Esophagus (tissue), 2 donors: ENCODE data around the gene CHRNB2. TPM values are rescaled to one million over a fixed set of nuclear protein-coding genes. Genes with fewer than 3 reads are reported as not detected.

Experiments used
- H3K27ac ChIP-seq, 2 donors: one replicate each; pipeline ENCODE4 v1.5.1; 2013; ENCODE audit warnings: low read depth in 2 of 2, mild to moderate bottlenecking in 2 of 2, inconsistent platforms in 1 of 2, low read length in 1 of 2, moderate library complexity in 1 of 2
- H3K27me3 ChIP-seq, 2 donors: one replicate each; pipeline ENCODE4 v1.6.1; 2013; ENCODE audit warnings: low read length in 2 of 2, control low read depth in 1 of 2, mild to moderate bottlenecking in 1 of 2; ENCODE audit not compliant: insufficient read depth in 2 of 2, control insufficient read depth in 1 of 2
- H3K36me3 ChIP-seq, 2 donors: one replicate each; pipeline ENCODE4 v1.6.1; 2013; ENCODE audit warnings: low read length in 1 of 2; ENCODE audit not compliant: control insufficient read depth in 2 of 2, insufficient read depth in 2 of 2
- H3K4me1 ChIP-seq, 2 donors: one replicate each; pipeline ENCODE4 v1.6.1; 2013; ENCODE audit warnings: low read length in 1 of 2; ENCODE audit not compliant: control insufficient read depth in 2 of 2, insufficient read depth in 2 of 2
- H3K4me3 ChIP-seq, 2 donors: one replicate each; pipeline ENCODE4 v1.5.1; 2013; ENCODE audit warnings: low read length in 2 of 2, mild to moderate bottlenecking in 2 of 2, low read depth in 1 of 2, moderate library complexity in 1 of 2
- H3K9me3 ChIP-seq, 2 donors: one replicate each; pipeline ENCODE4 v1.6.1; 2013; ENCODE audit warnings: mild to moderate bottlenecking in 2 of 2, low read depth in 1 of 2, low read length in 1 of 2, moderate library complexity in 1 of 2; ENCODE audit not compliant: control insufficient read depth in 2 of 2, insufficient read depth in 1 of 2
- WGBS, 2 donors: extraction: QIAGEN DNeasy Blood & Tissue Kit; methylation state at CpG; one replicate each; pipeline ENCODE4 v1.1.7; 2013; 5-methylcytosine and 5-hydroxymethylcytosine counted together
- polyA plus RNA-seq, 2 donors: library from polyadenylated mRNA; stranded (reverse); fragments of 200-250 nt; gene quantifications; one replicate each; pipeline ENCODE4 v1.2.3, GENCODE V29; 2013
- donor health status: healthy with polysubstance abuse.
- donor health status: Bipolar disorder and iron deficiency.

CHRNB2 gene
- polyA plus RNA-seq, 2 donors: 0.11 to 0.18 TPM

DNA sequence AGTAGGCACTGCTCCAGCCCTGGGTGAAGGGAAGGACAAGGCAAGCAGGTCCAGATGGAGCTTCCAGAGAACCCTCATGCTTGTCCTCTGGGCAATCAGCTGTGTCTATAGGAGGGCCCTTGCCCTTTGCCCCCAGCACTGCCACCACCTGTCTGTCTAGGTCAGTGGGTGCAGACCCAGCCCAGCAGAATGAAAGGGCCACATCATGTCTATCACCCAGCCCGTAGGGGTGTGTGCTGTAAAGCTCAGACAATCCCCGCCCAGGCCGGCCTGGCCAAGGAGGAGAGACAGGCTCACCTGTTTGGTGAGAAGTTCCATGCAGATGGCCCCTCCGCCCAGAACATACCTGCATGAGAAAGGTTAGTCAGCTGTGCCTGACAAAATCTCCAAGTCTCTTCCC is 16.1 kb upstream of the CHRNB2 start:
- Histone ChIP-seq H3K4me1 (peaks cover 6 to 11% of the 10 kb centered on the region in 2 donors), H3K27ac (peak overlapping the region; percentile 20 to 79), H3K4me3 (no peak overlapping the region), H3K9me3 (no peaks in the 10 kb centered on the region), H3K27me3 (no peaks in the 10 kb centered on the region), H3K36me3 (peaks cover 42 to 53% of the 10 kb centered on the region in 2 donors)
- WGBS, 2 donors: 61 to 76% methylated on average over 4 of the region's 4 CpGs

DNA sequence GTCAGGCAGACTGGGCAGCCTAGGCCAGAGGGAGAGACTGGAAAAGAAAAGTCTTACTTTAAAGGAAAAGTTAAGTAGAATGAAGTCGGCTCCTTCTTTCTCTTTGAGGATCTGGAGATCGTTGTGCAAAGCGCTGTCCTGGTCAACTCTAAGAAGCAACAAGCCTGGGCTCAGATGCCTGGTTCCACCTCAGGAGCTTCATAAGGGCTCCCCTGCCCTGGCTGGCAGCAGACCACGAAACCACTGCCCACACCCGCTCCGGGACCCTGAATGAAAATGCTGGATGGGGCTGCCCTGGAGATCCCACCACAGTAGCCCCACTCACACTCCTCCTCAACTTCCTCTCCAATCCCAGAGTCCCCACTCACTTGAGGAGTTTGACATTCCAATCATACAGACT is 15.5 kb upstream of the CHRNB2 start:
- H3K27me3 ChIP-seq: no peaks in the 10 kb centered on the region
- H3K4me3 ChIP-seq: no peak overlapping the region
- H3K9me3 ChIP-seq: no peaks in the 10 kb centered on the region
- WGBS, 2 donors: 86 to 92% methylated on average over 6 of the region's 6 CpGs
- peaks cover 6 to 12% of the 10 kb centered on the region in 2 donors for H3K4me1 ChIP-seq
- H3K36me3 ChIP-seq: peaks cover 42 to 53% of the 10 kb centered on the region in 2 donors
- H3K27ac ChIP-seq: peak overlapping the region; percentile 53 to 79

DNA sequence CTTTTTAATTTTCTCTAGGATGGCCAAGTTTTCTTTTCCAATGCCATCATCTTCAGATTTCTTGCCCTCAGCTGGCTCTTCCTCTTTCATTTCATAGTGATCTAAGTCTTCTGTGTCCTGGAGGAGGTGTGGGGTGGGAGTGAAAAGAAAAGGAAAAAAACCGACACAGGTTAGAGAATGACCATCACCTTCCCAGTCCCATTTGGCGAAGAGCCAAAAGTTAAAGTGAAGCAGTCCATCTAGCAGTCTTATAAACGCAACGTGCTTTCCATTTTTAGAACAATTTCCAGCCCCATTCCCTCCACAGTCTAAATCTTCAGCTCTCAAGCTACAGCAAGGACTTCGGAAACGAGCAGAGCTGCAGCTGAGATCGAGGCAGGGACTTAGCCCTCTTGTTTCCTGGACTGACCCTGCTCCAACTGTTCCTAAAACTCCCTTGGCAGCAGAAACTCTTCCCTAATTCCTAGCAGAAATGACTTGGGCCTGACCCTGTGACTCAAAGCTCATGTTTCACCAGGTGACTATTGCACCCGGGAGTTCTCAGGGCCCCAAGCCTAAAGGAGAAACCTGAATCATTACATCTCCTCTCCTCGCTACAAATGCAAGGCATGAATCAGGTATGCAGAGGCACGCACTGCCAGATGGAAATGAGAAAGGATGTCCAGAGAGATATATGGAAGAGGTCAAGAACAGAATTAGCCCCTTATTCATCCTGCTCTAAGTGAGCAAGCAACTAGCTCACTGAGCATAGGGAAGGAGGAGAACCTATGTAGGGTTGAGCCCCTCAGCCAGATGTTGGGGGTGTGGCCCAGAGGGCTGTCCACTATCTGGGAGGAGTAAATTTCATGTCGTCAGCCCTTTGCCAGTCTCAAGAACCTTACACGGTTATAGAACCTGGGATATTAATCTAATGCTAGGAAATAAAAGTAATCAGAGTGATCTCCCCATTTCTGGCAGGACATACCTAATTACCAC is 14.2 kb upstream of the CHRNB2 start:
- Histone ChIP-seq H3K36me3 (peaks cover 44 to 53% of the 10 kb centered on the region in 2 donors), H3K4me1 (peaks cover 6 to 12% of the 10 kb centered on the region in 2 donors), H3K4me3 (no peak overlapping the region), H3K27ac (peak overlapping the region; percentile 46 to 79), H3K9me3 (no peaks in the 10 kb centered on the region), H3K27me3 (no peaks in the 10 kb centered on the region)
- WGBS, 2 donors: 55 to 64% methylated on average over 12 of the region's 12 CpGs

DNA sequence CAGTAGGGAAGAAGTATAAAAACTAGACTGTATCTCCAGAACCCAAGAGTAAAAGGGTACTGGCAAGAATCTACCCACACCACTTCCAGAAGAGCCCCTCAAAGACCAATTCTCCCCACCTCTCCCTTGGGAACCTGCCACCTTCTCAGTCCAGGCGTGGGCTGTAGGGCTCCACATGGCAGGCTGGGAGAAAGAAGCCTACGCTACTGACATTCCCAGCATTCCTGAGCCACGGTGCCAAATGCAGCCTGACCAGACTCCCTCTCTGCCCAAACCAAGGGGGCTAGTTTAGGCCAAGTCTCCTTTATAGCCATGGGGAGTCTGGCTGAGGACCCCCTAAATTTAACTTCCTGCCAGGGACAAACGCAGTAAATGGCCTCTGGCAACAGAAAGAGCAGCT is 11.2 kb upstream of the CHRNB2 start:
- H3K27me3 ChIP-seq: no peaks in the 10 kb centered on the region
- H3K36me3 ChIP-seq: peaks cover 22 to 35% of the 10 kb centered on the region in 2 donors
- no peaks in the 10 kb centered on the region for H3K9me3 ChIP-seq
- H3K4me1 ChIP-seq: peaks cover 5 to 6% of the 10 kb centered on the region in 2 donors
- peak overlapping the region in 1 of 2 donors; percentile 26 for H3K27ac ChIP-seq
- WGBS, 2 donors: 16 to 23% methylated on average over 4 of the region's 4 CpGs
- peak overlapping the region in 1 of 2 donors; percentile 75 for H3K4me3 ChIP-seq

DNA sequence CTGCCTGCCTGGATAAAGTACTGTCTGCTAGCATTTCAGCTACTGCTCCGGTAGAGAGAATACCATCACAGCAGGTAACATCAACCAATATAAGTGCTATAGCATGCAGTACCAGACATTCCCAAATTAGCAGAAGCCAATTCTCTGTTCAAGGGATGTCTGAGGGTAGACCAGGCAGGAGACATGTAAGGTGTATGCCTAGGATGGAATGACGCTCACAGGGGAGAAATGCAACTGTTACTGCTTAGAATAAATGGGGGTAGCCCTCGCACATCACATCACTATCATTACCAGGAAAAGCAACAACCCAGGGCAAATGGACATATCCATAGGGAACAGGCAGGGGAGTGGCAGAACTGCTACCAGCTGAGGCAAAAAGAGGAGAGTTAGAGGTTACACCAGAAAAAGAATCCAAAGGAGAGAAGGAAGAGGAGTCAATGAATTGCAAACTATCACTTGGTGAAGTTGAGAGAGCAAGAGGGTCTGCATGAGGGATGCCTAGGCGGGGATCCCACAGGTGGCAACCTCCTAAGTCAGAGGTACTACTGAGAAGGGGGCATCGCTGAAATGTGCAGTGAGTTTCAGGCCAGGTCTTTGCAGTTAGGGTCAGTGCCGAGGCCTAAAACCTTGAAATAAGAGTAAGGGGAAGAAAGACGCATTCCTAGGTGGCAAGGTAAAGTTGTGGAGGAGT is 10.2 kb upstream of the CHRNB2 start:
- H3K27me3 ChIP-seq: no peaks in the 10 kb centered on the region
- peak overlapping the region; percentile 55 to 75 for H3K4me3 ChIP-seq
- peak overlapping the region in 1 of 2 donors; percentile 96 for H3K27ac ChIP-seq
- no peaks in the 10 kb centered on the region for H3K9me3 ChIP-seq
- peaks cover 3 to 4% of the 10 kb centered on the region in 2 donors for H3K4me1 ChIP-seq
- H3K36me3 ChIP-seq: peaks cover 12 to 26% of the 10 kb centered on the region in 2 donors
- WGBS, 2 donors: 7 to 9% methylated on average over 7 of the region's 7 CpGs

DNA sequence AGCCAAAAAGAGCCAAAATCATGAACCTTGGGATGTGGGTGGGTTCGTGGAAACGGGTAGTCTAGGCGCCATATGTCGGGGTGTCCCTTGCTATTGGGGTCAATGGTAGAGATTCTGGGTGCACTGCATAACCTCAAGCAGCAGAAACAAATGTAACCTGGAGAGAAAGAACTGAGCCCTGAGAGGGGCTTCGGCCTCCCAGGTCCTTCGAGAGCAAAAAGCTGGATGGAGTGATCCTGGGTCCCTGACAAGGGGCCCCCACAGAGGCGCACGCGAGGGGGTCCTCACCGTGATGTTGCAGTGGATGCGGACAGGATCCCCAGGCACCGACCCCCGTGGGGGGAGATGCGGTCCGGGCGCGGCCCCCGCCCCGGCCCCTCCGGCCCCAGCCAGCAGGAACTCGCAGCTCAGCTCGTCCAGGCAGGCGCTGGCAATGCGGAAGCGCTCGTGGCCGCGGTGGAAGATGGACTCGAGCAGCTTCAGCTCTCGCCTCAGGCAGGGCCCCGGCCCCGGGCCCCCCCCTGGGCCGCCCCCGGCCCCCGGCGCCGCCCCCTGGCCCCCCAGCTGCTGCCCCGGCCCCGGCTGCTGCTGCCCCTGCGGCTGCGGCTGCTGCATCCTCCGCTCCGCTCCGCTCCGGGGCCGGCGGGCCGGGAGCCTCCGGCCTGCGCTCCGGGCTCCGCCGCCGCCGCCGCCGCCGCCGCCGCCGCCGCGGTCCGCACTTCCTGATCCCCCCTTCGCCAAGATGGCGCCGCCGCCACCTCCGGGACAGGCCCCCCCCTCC is 9.4 kb upstream of the CHRNB2 start, which contains the start of gene UBE2Q1:
UBE2Q1 (minus strand) TSS at position 724 of the 781 bp plus-strand sequence; CDS start at position 615, 109 bp downstream.
- Histone ChIP-seq H3K27ac (peak within 1 kb of the TSS; percentile 87 to 96), H3K27me3 (no peaks in the 10 kb centered on the region), H3K4me3 (peak within 1 kb of the TSS; percentile 55 to 75), H3K9me3 (no peaks in the 10 kb centered on the region), H3K4me1 (peaks cover 3 to 4% of the 10 kb centered on the region in 2 donors), H3K36me3 (peaks cover 10 to 19% of the 10 kb centered on the region in 2 donors)
- 1% methylated on average over 39 to 67 of the region's 69 CpGs for WGBS, 2 donors

DNA sequence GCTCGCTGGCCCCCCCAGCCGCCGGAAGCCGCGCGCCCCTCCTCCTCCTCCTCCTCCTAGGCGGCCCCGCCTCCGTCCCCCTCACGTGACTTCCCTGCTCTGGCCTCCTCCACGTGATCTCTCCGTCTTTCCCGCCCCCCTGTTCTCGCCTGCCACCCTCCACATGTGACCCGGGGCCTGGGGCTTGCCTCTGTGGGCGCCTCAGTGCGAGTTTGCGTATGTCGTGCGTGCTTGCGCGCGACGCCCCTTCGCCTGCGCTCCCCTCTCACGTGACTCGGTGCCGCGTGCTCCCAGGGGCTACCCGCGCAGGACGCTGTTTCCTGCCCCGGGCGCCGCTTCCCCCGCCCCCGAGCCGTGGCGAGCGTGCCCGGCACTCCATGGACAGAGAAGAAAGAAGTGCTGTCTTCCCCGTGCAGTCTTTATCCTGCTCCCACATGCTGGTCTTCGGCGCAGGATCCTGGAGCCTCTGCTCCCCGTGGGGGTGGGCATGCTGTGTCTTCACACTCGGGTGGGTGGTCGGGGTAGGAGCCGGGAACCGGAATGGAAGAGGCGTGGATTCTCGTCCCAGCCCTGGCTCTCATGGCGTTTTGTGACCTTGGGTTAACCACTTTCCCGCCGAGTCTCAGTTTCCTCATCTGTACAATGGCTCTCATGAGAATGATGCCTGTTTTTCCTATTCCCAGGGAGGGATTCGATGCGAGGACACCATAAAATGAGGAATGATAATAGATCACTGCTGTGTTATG is 8.7 kb upstream of the CHRNB2 start:
- Histone ChIP-seq H3K4me1 (peaks cover 3 to 4% of the 10 kb centered on the region in 2 donors), H3K4me3 (peak overlapping the region; percentile 55 to 75), H3K27ac (peak overlapping the region; percentile 87 to 96), H3K27me3 (no peaks in the 10 kb centered on the region), H3K36me3 (peaks cover 10 to 12% of the 10 kb centered on the region in 2 donors), H3K9me3 (no peaks in the 10 kb centered on the region)
- WGBS, 2 donors: 0 to 1% methylated on average over 50 to 57 of the region's 57 CpGs

DNA sequence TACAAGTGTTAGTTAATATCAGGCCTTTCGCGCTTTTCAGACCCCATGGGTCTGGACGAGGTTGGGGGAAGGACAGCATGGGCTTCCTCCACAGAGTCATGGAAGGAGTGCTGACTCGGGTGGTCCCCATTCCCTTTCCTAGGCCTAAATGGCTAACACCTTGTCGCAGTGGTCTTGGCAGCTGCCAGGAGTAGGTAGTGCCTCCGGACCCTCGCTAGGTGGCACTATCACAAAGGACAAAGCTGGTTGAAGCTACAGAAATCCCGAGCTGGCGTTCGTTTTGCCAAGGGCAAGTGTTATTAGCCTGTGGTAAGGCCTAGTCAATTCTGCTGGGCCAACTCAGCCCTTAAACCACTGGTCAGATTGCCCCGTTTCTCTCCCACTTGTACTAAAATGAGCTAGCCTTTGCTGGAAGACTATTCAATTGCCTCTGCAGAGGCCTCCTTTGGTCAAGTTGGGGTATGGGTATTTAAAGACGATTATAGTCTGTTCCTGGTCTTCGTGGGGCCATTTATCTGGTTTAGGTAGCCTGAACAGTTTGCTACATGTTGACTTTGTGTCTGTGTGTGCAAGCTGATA is 8.0 kb upstream of the CHRNB2 start:
- H3K4me1 ChIP-seq: peaks cover 3 to 4% of the 10 kb centered on the region in 2 donors
- no peaks in the 10 kb centered on the region for H3K9me3 ChIP-seq
- no peaks in the 10 kb centered on the region for H3K27me3 ChIP-seq
- H3K4me3 ChIP-seq: peak overlapping the region; percentile 55 to 75
- 8 to 10% methylated on average over 13 of the region's 13 CpGs for WGBS, 2 donors
- peaks cover 10% of the 10 kb centered on the region in 2 donors for H3K36me3 ChIP-seq
- peak overlapping the region; percentile 87 to 96 for H3K27ac ChIP-seq
